Activated B cell treated with CpG ODN at 0.5 μM for 24 hours (primary cell): Measurements from ENCODE around the gene SMCO4. TPM values are rescaled to one million over a fixed set of nuclear protein-coding genes. Genes with fewer than 3 reads are reported as not detected.

Source experiments
- ATAC-seq: fragments of 200-7000 bp; cut with Tn5 transposase; one replicate; pipeline ENCODE4 v1.10.0; 2021; ENCODE audit warnings: low read depth, mild to moderate bottlenecking, moderate library complexity
- CTCF ChIA-PET: fragments of 350-600 bp; sonication (Branson Sonifier 250); formaldehyde crosslinking; loops from one replicate; lab custom pipeline; 2021; ENCODE audit warnings: antibody characterized with exemption; lab: Charles Lee
- POLR2A ChIA-PET: fragments of 350-600 bp; sonication (Branson Sonifier 250); formaldehyde crosslinking; loops from one replicate; lab custom pipeline; 2021; ENCODE audit warnings: antibody characterized with exemption; lab: Charles Lee
- DNase-seq: peaks from one replicate; pipeline ENCODE4 v3.0.0; 2022
- H3K27ac Mint-ChIP-seq: one replicate; pipeline ENCODE4 v1.8.0; 2020; ENCODE audit warnings: mixed read lengths
- H3K27me3 Mint-ChIP-seq: one replicate; pipeline ENCODE4 v1.8.0; 2021; ENCODE audit warnings: mixed read lengths
- H3K36me3 Mint-ChIP-seq: one replicate; pipeline ENCODE4 v1.8.0; 2021; ENCODE audit warnings: low read depth, mixed read lengths
- H3K4me1 Mint-ChIP-seq: one replicate; pipeline ENCODE4 v1.8.0; 2021; ENCODE audit warnings: mixed read lengths
- H3K4me3 Mint-ChIP-seq: one replicate; pipeline ENCODE4 v1.8.0; 2020; ENCODE audit warnings: mild to moderate bottlenecking, mixed read lengths
- H3K9me3 Mint-ChIP-seq: one replicate; pipeline ENCODE4 v1.8.0; 2020; ENCODE audit warnings: mixed read lengths
- CTCF ChIP-seq: fragments of 200-600 bp; IDR thresholded peaks from one replicate; pipeline ENCODE4 v1.8.0; 2022; ENCODE audit warnings: antibody characterized with exemption, mild to moderate bottlenecking
- intact Hi-C: fragments of 100-400 bp; cut with micrococcal nuclease; formaldehyde crosslinking; loops from one replicate; pipeline ENCODE4 v1.15.1; 2024
- total RNA-seq: library from RNA; stranded (reverse); gene quantifications from 2 replicates; pipeline ENCODE4 v1.2.3, GENCODE V29; 2022

SMCO4 gene
- total RNA-seq, 1 donor from 2014 or later: 4.6 TPM

GRCh38 chr11:93570759-93571413 is 27.7 kb upstream of the SMCO4 start:
- H3K27me3 Mint-ChIP-seq: peaks cover 6% of the 10 kb centered on the region
- TF ChIP-seq CTCF: no peak
- ChIA-PET CTCF (no interaction called here), POLR2A (no interaction called here)
- DNase-seq (no peak), ATAC-seq (no peak)
- no peaks in the 10 kb centered on the region for H3K9me3 Mint-ChIP-seq
- intact Hi-C loops: no loop called here
- no peaks in the 10 kb centered on the region for H3K36me3 Mint-ChIP-seq
- H3K27ac Mint-ChIP-seq: no peak overlapping the region
- H3K4me3 Mint-ChIP-seq: no peak overlapping the region
- H3K4me1 Mint-ChIP-seq: no peaks in the 10 kb centered on the region

- Mint-ChIP-seq H3K9me3 (no peaks in the 10 kb centered on the region), H3K27me3 (peaks cover 6% of the 10 kb centered on the region), H3K4me1 (no peaks in the 10 kb centered on the region), H3K27ac (no peak overlapping the region), H3K36me3 (no peaks in the 10 kb centered on the region), H3K4me3 (no peak overlapping the region)
- POLR2A ChIA-PET: no interaction called here
- ATAC-seq (no peak), DNase-seq (no peak)
- CTCF ChIA-PET: no interaction called here
- no peak for TF ChIP-seq CTCF
- intact Hi-C loops: no loop called here
Observed at GRCh38 chr11:93569496-93569895, 26.3 kb upstream of the SMCO4 start.

GRCh38 chr11:93568726-93569125 is 25.5 kb upstream of the SMCO4 start:
- POLR2A ChIA-PET: no interaction called here
- intact Hi-C loops: no loop called here
- DNase-seq (no peak), ATAC-seq (no peak)
- TF ChIP-seq CTCF: no peak
- Mint-ChIP-seq H3K36me3 (no peaks in the 10 kb centered on the region), H3K27ac (no peak overlapping the region), H3K4me3 (no peak overlapping the region), H3K27me3 (peaks cover 6% of the 10 kb centered on the region), H3K9me3 (no peaks in the 10 kb centered on the region), H3K4me1 (no peaks in the 10 kb centered on the region)
- CTCF ChIA-PET: no interaction called here

- POLR2A ChIA-PET: no interaction called here
Observed at GRCh38 chr11:93567401-93567895, 24.3 kb upstream of the SMCO4 start.

GRCh38 chr11:93564895-93565294 is 21.7 kb upstream of the SMCO4 start:
- H3K9me3 Mint-ChIP-seq: no peaks in the 10 kb centered on the region
- POLR2A ChIA-PET: no interaction called here
- CTCF ChIA-PET: no interaction called here

More at GRCh38 chr11:93567401-93567895, 24.3 kb upstream of the SMCO4 start:
- Mint-ChIP-seq H3K4me1 (no peaks in the 10 kb centered on the region), H3K9me3 (no peaks in the 10 kb centered on the region), H3K36me3 (no peaks in the 10 kb centered on the region), H3K27ac (no peak overlapping the region), H3K4me3 (no peak overlapping the region), H3K27me3 (peaks cover 6% of the 10 kb centered on the region)
- intact Hi-C loops: no loop called here
- CTCF ChIA-PET: no interaction called here
- DNase-seq: no peak
- no peak for TF ChIP-seq CTCF
- no peak for ATAC-seq

More at GRCh38 chr11:93564895-93565294, 21.7 kb upstream of the SMCO4 start:
- H3K4me1 Mint-ChIP-seq: no peaks in the 10 kb centered on the region
- intact Hi-C loops: no loop called here
- H3K27ac Mint-ChIP-seq: no peak overlapping the region
- no peaks in the 10 kb centered on the region for H3K36me3 Mint-ChIP-seq
- no peak overlapping the region for H3K4me3 Mint-ChIP-seq
- TF ChIP-seq CTCF: no peak
- peaks cover 6% of the 10 kb centered on the region for H3K27me3 Mint-ChIP-seq
- no peak for DNase-seq
- no peak for ATAC-seq
